Skeletal muscle cell (primary cell): Measurements from ENCODE around the gene LRIF1.
"Not testable (repeated sequence)": the region's sequence is repeated elsewhere in the genome, so short reads cannot be mapped to it uniquely, and the experiment has no call there.

Source experiments
- DNase-seq: peaks from one replicate; pipeline ENCODE4 v3.0.0-alpha.2; 2010; ENCODE audit warnings: low read depth
- H3K4me3 ChIP-seq: 2 replicates; pipeline ENCODE4 v1.5.1; 2011; ENCODE audit warnings: low read depth, mild to moderate bottlenecking, control low read depth, low read length, moderate library complexity

Gene LRIF1

DNA sequence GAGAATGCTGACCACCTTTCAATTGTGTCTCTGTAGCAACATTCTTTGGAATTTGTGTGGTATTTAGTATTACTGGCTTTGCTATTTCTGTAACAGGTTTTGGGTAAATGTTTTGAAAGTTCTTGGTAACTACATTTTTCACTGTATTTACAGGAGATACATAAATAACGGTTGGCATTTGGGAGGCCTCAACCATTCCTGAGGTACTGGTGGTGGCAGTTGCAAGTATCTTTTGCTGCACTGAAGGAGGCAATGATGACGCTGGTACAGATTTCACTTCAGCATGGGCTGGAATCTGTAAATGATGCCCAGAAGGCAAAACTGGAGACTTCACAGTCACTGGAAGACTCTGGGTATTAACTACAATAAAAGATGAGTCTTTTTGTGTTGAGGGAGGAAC is 11.7 kb downstream of the LRIF1 start:
- DNase-seq, result no peak

GRCh38 chr1:110951161-110951560 is 12.6 kb downstream of the LRIF1 start:
- DNase-seq, result no peak
- no peak overlapping the region for H3K4me3 ChIP-seq

More for the DNA sequence above, 11.7 kb downstream of the LRIF1 start:
- no peak overlapping the region for H3K4me3 ChIP-seq

- H3K4me3 ChIP-seq, result no peak overlapping the region
- DNase-seq, result peak; percentile 0
Measured at GRCh38 chr1:110948038-110948810, 15.5 kb downstream of the LRIF1 start.

- no peak overlapping the region for H3K4me3 ChIP-seq
- no peak for DNase-seq
Measured at GRCh38 chr1:110945626-110946025, 18.1 kb downstream of the LRIF1 start.

- no peak overlapping the region for H3K4me3 ChIP-seq
- DNase-seq, result no peak
Measured at GRCh38 chr1:110944806-110945205, 18.9 kb downstream of the LRIF1 start.

DNA sequence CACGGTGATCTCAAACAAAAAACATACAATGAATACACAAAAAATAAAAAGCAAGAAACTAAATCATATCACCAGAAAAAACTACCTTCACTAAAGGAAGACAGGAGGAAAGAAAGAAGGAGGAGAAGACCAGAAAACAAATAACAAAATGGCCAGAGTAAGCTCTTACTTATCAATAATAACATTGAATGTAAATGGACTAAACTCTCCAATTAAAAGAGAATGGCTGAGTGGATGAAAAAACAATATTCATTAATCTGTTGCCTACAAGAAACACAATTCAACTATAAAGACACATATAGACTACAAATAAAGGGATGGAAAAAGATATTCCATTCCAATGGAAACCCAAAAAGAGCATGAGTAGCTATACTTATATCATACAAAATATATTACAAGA is 27.2 kb downstream of the LRIF1 start:
- H3K4me3 ChIP-seq, result no peak overlapping the region
- DNase-seq, result no peak

DNA sequence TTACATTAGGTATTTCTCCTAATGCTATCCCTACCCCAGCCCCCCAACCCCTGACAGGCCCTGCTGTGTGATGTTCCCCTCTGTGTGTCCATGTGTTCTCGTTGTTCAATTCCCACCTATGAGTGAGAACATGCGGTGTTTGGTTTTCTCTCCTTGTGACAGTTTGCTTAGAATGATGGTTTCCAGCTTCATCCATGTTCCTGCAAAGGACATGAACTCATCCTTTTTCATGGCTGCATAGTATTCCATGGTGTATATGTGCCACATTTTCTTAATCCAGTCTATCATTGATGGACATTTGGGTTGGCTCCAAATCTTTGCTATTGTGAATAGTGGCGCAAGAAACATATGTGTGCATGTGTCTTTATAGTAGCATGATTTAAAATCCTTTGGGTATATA is 32.6 kb downstream of the LRIF1 start:
- not testable (repeated sequence) for H3K4me3 ChIP-seq, DNase-seq

DNA sequence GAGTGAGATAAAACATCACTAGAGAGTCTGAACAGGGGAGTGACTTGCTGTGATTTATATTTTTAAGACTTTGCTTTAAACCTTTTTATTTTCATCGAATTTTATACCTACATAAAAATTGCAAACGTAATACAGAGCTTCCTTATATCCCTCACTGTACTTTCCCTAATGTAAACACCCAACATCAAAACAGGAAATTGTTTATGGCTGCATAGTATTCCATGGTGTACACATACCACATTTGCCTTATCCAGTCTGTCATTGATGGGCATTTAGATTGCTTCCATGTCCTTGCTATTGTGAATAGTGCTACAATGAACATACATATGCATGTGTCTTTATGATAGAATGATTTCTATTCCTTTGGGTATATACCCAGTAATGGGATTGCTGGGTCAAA is 34.8 kb downstream of the LRIF1 start:
- no peak overlapping the region for H3K4me3 ChIP-seq
- no peak for DNase-seq

DNA sequence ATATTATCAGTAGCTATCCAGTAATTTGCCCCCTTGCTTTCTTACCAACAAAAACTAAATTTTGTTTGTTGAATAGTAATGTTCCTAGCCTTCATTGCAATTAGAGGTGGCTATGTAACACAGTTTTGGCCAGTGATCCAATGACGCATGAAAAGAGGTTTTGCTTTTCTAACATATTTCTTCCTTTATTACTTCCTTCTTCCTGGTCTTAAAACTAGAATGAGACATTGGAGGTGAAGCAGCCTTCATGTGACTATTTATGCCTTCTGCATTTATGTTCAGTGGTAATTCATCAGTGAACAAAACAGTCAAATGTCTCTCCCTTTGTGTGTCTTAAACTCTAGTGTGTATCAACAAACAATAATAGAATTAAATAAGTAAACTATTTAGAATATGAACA is 35.5 kb downstream of the LRIF1 start:
- no peak overlapping the region for H3K4me3 ChIP-seq
- DNase-seq, result no peak

DNA sequence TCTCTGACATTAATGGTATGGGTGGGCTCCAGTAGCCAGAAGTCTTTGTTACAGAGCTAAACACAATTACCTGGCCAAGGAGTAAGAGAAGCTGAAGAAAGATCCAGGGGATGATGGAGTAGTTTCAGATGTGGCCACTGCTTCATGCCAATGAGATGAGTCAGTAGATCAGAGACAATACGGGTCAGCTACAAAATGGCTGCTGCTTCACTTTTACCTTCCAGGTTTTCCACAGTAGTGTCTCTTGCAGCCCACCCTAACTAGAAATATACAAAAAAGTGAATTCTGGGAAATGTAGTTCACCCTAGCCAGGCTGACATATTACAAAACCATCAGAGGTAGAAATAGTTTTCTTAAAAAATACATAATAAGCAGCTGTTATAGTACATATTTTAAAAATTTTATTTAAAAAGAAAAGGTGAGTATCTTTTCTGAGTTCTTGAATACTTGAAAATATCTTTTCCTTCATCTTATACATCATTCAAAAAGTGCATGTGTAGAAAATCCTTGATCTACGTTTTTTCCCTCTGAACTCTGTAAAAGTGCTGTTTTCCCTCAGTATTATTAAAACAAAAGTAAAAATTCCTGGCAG is 36.1 kb downstream of the LRIF1 start:
- DNase-seq, result no peak
- no peak overlapping the region for H3K4me3 ChIP-seq

GRCh38 chr1:110921953-110922352 is 41.8 kb downstream of the LRIF1 start:
- no peak overlapping the region for H3K4me3 ChIP-seq
- no peak for DNase-seq

DNA sequence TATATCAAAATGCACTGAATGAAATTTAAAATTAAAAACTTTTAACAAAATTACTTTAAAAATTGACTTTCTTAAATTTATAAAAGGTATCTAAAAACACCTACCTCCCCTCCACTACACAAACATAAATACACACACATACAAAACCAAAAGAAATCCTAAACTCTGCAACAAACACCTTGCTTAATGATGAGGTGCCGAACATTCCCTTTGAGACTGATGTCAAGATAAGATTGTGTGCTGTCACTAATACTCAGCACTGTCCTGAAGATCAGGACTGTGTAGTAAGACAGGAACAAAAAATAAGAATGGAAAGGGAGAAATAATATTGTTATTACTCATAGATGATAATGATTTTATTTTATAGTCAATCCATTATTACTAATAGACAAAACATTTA is 45.7 kb downstream of the LRIF1 start:
- no peak for DNase-seq
- no peak overlapping the region for H3K4me3 ChIP-seq

DNA sequence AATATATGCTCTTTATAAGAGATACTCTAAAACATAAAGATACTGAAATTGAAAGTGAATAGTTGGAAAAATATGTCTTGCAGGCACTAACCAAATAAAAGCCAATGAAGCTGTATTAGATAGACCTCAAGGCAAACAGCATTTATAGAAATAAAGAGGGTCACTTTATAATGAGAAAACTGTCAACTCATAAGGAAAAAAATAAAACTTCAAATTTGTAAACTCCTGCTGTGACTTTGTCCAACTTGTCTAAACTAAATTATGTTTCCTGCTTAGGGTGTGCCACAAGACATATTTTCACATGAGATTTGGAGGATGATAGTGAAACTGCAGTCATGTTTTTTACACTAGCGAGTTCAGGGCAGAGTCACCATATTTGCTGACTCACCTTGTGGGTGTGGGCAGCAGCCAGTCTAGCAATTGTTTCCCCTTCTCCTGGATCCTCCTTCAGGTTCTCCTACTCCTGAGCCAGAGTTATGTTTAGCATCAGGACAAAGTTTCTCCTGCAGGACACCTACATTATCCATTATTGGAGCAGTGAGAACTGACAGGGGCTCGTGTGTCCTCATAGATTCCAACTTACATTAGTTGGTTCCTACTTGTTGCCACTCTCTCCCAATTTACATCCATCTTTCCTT is 46.9 kb downstream of the LRIF1 start:
- DNase-seq, result no peak
- peak overlapping the region; percentile 10 for H3K4me3 ChIP-seq

DNA sequence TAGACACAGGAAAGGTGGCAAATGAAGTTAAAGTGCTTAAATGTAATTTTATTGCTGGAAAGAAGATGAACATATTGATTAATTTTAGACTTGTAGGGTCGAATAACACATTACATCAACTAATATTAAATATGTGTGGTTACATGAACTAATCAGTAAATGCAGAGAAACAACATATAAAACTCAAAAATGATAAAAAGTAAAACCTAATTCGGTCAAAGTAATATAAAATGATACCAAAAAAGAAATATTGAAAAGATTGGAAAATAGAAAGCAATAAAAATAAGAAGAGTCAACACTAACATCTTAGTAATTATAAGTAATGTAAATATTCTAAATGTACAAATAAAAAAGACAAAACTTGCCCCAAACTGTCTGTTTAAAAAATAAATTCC is 47.5 kb downstream of the LRIF1 start:
- DNase-seq, result no peak
- H3K4me3 ChIP-seq, result no peak overlapping the region

DNA sequence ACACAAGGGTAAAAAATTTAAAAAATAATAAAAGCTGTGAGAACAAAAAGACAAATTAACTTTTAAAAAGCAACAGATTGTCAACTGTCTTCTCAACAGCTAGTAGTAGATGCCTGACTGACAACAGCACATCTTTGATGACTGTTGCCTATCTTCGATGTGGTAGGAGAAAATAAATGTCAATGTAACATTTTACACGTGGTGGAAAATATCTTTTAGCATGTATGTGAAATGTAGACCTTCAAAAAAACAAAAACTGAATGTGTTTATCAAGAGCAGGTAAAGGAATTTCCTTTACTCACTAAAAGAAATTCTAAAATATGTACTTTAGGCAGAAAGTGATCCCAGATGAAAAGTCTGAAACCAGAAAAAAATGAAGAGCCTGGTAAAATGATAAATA is 47.9 kb downstream of the LRIF1 start:
- H3K4me3 ChIP-seq, result no peak overlapping the region
- DNase-seq, result no peak

DNA sequence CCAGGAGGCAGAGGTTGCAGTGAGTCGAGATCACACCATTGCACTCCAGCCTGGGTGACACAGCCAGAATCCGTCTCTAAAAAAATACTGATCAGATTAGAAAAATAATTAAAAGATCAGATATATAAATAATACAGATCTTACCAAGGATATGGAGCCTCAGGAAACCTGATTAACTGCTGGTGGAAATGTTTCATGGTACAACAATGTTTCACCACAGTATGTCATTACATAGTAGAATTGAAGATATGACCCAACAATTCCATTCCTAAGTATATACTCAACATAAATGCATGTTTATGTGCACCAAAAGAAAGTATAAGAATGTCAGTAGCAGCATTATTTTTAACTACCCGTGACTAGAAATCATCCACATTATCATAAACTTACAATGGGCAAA is 49.0 kb downstream of the LRIF1 start:
- no peak for DNase-seq
- H3K4me3 ChIP-seq, result no peak overlapping the region

DNA sequence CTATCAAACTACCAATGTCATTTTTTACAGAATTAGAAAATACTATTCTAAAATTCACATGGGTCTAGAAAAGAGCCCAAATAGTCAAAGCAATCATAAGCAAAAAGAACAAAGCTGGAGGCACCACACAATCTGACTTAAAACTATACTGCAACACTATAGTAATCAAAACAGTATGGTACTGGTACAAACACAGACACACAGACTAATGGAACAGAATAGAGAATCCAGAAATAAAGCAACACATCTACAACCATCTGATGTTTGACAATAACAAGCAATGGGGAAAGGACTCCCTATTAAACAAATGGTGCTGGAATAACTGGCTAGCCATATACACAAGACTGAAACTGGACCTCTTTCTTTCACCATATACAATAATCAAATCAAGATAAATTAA is 50.9 kb downstream of the LRIF1 start:
- no peak overlapping the region for H3K4me3 ChIP-seq
- DNase-seq, result no peak

GRCh38 chr1:110903853-110904500 is 59.7 kb downstream of the LRIF1 start:
- no peak for DNase-seq
- no peak overlapping the region for H3K4me3 ChIP-seq

- DNase-seq, result no peak
- H3K4me3 ChIP-seq, result no peak overlapping the region
Measured at GRCh38 chr1:110902820-110903463, 60.8 kb downstream of the LRIF1 start.

DNA sequence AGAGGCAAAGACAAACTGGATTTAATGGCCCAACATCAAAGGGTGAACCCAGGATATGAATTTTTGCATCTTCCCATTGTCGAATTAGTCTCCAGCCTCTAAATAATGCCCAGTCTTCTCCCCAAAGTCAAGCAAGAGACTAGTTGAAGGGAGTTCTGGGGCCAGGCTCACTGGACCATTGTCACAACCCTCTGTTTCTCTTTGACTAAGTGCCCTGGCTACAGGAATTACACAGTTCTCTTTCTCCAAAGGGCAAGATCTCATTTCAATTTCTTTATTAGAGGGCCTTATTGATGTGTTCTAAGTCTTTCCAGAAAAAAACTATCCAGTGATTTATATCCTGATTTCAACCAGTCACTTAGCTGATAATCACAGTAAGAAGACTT is 64.3 kb downstream of the LRIF1 start:
- no peak overlapping the region for H3K4me3 ChIP-seq
- DNase-seq, result no peak
